Muscle of leg (tissue), 11 donors: ENCODE data around the gene LYZL4. TPM values are rescaled to one million over a fixed set of nuclear protein-coding genes. Genes with fewer than 3 reads are reported as not detected.

ENCODE experiments used
- DNase-seq: peaks from one replicate; pipeline ENCODE4 v3.0.0; 2013
- H3K27ac ChIP-seq: one replicate; pipeline ENCODE4 v1.5.1; 2013; ENCODE audit warnings: mild to moderate bottlenecking, low read length, control low read depth
- H3K27me3 ChIP-seq: one replicate; pipeline ENCODE4 v1.6.1; 2013; ENCODE audit warnings: low read length; ENCODE audit not compliant: control insufficient read depth, insufficient read depth
- H3K36me3 ChIP-seq: one replicate; pipeline ENCODE4 v1.6.1; 2013; ENCODE audit warnings: low read length; ENCODE audit not compliant: control insufficient read depth, insufficient read depth
- H3K4me1 ChIP-seq: one replicate; pipeline ENCODE4 v1.6.1; 2013; ENCODE audit warnings: low read length; ENCODE audit not compliant: control insufficient read depth, insufficient read depth
- H3K4me3 ChIP-seq: one replicate; pipeline ENCODE4 v1.5.1; 2013; ENCODE audit warnings: low read length, control low read depth
- H3K9me3 ChIP-seq: replicated peaks from 2 replicates; pipeline ENCODE4 v1.6.1; 2013; ENCODE audit warnings: low read depth, low read length; ENCODE audit not compliant: control insufficient read depth
- WGBS: methylation state at CpG from one replicate; pipeline ENCODE4 v1.1.5; 2013; ENCODE audit warnings: missing lambda C conversion rate; ENCODE audit not compliant: insufficient coverage; 5-methylcytosine and 5-hydroxymethylcytosine counted together
- polyA plus RNA-seq, 8 donors: library from polyadenylated mRNA; unstranded; fragments of 120-200 nt; gene quantifications; one replicate each; pipeline versions ENCODE4 v1.2.1 to v1.2.3, GENCODE V29; 2013; ENCODE audit warnings: inconsistent platforms in 1 of 8, low replicate concordance in 1 of 8; ENCODE audit not compliant: insufficient read length in 8 of 8, insufficient read depth in 1 of 8
- total RNA-seq: library from RNA; stranded (reverse); fragments of 120-200 nt; gene quantifications from one replicate; pipeline ENCODE4 v1.2.4, GENCODE V29; 2013

Gene LYZL4
- total and polyA plus RNA-seq, 9 donors, result not detected

DNA sequence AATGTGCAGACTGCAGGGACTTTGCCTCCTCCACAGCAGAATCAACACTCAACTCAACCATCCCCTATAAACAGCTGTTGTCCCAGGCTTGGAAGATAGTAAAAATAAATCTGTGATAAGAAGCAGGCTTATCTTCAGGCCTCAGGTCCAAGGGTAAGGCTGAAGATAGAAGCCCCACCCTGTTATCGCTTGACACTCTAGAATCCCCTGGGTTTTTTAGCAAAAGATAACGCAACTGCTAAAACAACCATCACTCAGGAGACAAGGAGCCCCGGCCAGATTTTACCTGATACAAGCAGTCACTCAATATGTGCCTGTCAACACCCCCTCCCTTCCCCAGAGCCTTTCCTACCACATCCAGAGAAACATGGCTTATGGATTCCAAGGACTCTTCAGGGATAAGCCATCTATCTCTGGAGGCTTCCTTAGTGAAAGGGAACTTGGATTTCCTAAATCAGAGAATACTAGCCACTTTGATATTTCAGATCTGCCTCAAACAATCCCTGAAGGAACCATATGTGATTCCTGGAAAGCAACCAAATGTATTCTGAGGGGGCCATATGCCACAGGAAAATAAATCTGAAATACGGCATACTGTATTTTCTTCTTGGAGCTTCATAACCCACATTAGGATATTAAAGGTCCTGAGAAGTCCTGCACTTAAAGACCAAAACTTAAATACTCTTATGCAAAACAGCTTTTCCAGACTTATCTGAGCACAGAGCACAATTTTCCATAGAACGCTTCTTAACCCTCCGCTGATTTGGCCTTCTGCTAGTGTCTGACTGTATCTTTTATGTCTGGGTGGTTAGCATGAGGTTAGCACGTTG, 60.4 kb downstream of the LYZL4 start:
- 72% methylated on average over 4 of the region's 7 CpGs for WGBS
- H3K27me3 ChIP-seq, result peaks cover 3% of the 10 kb centered on the region
- H3K9me3 ChIP-seq, result no peaks in the 10 kb centered on the region
- no peak overlapping the region for H3K27ac ChIP-seq
- H3K4me3 ChIP-seq, result no peak overlapping the region
- H3K4me1 ChIP-seq, result no peaks in the 10 kb centered on the region
- no peak for DNase-seq
- H3K36me3 ChIP-seq, result no peaks in the 10 kb centered on the region

DNA sequence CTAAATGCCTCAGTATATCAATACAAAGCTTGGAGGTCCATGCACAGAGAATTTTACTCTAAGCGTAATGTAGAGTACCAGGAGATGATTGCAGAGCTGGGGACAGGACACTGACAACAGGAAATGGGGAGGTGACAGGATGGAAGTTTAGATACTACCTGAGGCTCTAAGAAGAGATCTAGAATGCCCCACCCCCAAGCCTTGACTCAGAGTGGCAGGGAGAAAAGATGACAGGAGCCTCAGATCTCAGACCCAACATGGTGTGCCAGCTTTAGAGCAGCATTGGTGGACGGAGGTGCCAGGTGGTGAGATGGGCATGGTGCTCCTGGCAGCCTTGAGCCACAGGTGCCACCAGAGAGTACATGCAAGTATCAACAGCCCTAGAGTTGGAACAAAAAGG, 62.5 kb downstream of the LYZL4 start:
- Histone ChIP-seq H3K4me3 (no peak overlapping the region), H3K27ac (no peak overlapping the region), H3K9me3 (no peaks in the 10 kb centered on the region), H3K36me3 (no peaks in the 10 kb centered on the region), H3K4me1 (no peaks in the 10 kb centered on the region), H3K27me3 (peaks cover 3% of the 10 kb centered on the region)
- no peak for DNase-seq
- WGBS, result 90% methylated on average over 1 of the region's 2 CpGs

Other genes starting within 250 kb of the LYZL4 start
- 10.3 TPM for gene CCK, start 144.4 kb downstream of the LYZL4 start, total RNA-seq
- gene CCK, start 144.4 kb downstream of the LYZL4 start, polyA plus RNA-seq, result 10 to 100 TPM in 5 of 8 donors, 1 to 10 TPM in 3; 4.0 to 18.8 (median 13.8) TPM
- gene VIPR1, start 92.0 kb upstream of the LYZL4 start, total RNA-seq, result 1.2 TPM
- gene VIPR1, start 92.0 kb upstream of the LYZL4 start, polyA plus RNA-seq, result 1 to 10 TPM in 7 of 8 donors, under 1 TPM in 1; 0.52 to 4.1 (median 1.3) TPM
- 26.8 TPM for gene SEC22C, start 171.4 kb upstream of the LYZL4 start, total RNA-seq
- 10 to 100 TPM; 19.4 to 30.0 (median 22.2) TPM for gene SEC22C, start 171.4 kb upstream of the LYZL4 start, polyA plus RNA-seq
- gene SS18L2, start 180.2 kb upstream of the LYZL4 start, total RNA-seq, result 12.4 TPM
- 10 to 100 TPM; 10.5 to 16.1 (median 14.5) TPM for gene SS18L2, start 180.2 kb upstream of the LYZL4 start, polyA plus RNA-seq
- gene NKTR, start 190.1 kb upstream of the LYZL4 start, total RNA-seq, result 68.7 TPM
- 100 to 1,000 TPM in 1 of 8 donors, 10 to 100 TPM in 7; 37.1 to 121 (median 66.5) TPM for gene NKTR, start 190.1 kb upstream of the LYZL4 start, polyA plus RNA-seq
- gene ZBTB47, start 243.1 kb upstream of the LYZL4 start, total RNA-seq, result 25.9 TPM
- 10 to 100 TPM; 28.3 to 36.6 (median 31.9) TPM for gene ZBTB47, start 243.1 kb upstream of the LYZL4 start, polyA plus RNA-seq